GM19238 (cell line): ENCODE data around the gene CPT1A.

Experiments
- DNase-seq: peaks from one replicate; pipeline ENCODE4 v3.0.0; 2011; ENCODE audit warnings: low spot score; ENCODE audit not compliant: insufficient read length

The CPT1A gene

DNA sequence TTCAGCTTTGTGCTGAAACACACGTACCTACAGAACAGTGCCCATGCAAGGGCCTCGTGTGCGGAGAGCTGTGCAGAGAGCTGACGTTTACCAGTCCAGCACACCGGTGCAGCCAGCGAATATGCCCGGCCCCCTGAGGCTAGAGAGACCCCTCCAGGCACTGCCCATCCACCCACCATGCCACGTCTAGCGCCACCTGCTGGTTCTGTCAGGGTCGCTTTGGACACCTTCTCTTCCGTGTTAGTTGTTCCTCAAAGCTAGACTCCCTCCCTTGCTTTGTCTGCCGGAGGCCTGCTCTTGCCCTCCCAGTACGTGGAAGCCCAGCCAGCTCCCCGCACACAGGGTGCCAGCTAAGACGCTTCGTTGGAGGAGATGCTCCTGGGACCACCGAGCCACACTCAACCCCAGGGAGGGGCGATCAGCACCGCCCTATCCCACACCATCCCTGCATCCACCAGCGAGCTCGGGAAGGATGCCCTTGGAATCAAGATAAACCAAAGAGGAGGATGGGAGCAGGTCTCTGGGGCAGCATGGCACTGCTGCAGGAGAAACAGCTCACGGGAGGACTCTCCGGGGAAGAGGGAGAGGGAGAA, 43.4 kb downstream of the CPT1A start:
- DNase-seq, result no peak

- DNase-seq, result no peak
Measured at GRCh38 chr11:68796801-68797200, 44.9 kb downstream of the CPT1A start.

DNA sequence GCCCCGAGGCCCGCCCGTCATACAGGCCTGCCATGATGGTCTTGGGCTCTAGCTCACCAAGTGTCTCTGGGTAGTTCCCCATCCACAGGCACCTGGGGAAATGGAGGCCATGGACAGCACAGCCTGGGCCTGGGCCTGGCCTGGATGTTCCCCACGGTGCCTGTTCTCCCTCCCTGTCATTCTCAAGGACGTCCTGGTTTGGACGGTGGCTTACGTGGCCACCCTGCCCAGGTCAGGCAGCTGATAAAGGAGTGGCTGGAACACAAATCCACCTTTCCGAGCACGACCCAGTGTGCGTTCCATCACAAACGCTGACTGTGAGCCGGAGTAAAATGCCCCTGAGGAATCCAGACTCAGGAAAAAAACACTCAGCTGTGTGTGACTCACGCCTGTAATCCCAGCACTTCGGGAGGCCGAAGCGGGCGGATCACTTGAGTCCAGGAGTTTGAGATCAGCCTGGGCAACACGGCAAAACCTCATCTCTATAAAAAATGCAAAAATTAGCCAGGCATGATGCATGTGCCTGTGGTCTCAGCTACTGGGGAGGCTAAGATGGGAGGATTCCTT, 49.2 kb downstream of the CPT1A start:
- no peak for DNase-seq

- DNase-seq, result no peak
Measured at GRCh38 chr11:68784653-68785052, 57.1 kb downstream of the CPT1A start.

DNA sequence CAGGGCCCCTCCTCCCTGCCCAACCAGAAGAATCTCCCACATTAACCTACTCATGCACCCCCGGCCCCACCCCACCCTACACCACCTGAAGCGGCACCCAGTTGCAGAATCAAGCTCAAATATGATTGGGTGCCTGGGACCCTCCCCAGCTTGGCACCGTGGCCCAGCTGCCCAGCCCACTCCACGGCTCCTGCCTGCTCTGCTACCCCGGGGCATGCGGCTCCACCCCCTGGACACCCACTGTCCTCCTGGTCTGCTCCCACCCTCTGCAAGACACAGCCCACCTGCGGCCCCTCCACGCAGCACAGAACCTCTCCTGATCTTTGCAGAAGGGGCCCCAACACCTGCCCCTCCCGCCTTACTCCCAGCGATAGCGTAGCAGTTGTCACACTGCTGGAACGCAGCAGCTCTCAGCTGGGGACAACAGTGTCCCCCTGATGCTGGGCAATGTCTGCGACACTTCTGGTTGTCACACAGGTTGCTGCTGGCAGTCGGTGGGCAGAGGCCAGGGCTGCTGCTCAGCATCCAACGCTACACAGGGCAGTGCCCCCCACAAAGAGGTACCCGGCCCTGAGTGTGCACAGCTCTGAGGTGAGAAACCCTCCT, 58.4 kb downstream of the CPT1A start:
- no peak for DNase-seq

DNA sequence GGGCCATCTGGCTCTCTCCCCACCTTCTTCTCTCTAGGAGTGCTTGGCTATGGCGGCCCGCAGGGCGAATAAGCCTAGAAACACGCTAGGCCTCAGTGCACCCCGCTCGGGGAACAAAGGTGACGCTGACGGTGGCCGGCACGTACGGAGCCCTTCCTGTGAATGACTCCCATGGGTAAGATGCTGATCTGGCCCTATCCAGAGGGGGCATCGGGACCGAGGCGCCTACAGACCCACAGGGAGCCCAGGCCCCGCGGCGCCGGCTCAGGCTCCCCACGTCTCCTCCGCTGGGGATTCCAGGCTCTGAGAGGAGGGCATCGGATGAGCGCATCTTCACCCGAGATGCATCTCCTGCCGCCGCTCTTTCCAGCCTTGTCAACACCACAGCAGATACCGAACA, 59.0 kb downstream of the CPT1A start:
- no peak for DNase-seq

DNA sequence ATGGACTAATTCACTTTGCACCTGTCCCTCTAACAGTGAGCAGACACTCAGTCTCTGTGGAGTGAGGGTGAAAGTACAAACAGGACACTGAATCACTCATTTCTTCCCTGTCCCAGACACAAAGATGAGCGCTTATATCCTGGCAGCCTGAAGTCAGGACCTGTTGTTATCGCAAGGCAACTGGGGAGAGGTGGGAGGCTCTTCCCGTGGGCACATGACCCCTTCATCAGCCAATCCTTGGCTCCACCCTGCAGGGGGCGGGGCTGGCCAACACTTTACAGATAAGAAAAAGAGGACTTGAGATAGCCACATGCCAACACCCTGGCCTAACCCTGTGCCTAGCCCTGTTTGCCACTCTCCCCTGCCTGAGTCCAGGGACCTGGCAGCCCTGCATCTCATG, 60.9 kb downstream of the CPT1A start:
- no peak for DNase-seq

DNA sequence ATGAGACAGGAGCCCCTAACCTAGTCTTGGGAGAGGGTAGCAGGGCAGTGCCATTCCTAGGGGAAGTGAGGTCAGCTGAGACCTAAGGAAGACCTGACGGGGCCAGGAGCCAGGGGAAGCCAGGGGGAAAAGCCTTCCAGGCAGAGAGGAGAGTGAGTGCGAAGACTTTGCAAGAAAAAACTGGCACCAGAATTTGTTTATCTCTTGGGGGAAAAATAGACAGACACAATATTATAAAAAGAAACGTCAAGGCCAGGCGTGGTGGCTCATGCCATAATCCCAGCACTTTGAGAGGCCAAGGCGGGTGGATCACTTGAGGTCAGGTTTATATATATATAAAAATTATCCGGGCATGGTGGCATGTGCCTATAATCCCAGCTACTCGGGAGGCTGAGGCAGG, 63.5 kb downstream of the CPT1A start:
- no peak for DNase-seq

DNA sequence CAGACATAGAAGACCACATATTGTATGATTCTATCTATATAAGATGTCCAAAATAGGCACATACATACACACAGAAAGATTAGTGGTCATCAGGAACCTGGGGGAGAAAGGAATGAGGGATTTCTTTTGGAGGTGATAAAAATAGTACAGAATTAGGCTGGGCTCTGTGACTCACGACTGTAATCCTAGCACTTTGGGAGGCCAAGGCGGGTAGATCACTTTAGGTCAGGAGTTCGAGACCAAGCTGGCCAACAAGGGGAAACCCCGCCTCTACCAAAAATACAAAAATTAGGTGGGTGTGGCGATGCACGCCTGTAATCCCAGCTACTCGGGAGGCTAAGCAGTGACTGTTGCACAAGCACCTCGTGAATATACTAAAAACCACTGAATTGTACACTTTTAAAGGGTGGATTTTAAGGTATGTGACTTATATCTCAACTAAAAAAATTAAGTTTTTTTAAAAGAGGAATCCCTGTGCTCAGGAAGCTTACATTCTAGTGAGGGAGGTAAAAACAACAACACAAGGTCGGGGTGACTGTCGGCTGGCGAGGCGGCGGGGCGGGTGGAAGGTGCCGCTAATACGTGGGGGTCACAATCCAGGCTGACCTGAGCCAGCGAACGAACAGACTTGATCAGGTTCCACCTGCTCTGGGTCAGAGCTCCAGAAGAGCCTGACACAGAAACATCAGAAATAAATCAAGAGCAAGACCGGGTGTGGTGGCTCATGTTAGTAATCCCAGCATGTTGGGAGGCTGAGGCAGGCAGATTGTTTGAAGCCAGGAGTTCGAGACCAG, 65.1 kb downstream of the CPT1A start:
- DNase-seq, result no peak

DNA sequence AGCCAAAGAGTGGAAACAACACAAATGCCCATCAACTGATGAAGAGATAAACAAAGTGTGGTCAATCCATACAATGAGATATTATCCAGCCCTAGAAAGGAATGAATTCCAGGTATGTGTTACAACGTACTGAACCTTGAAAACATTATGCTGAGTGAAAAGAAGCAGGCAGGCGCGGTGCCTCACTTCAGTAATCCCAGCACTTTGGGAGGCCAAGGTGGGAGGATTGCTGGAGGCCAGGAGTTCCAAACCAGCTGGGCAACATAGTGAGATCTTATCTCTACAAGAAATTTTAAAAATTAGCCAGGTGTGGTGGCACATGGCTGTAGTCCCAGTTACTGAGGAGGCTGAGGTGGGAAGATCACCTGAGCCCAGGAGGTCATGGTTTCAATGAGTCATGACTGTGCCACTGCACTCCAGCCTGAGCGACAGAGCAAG, 65.7 kb downstream of the CPT1A start:
- DNase-seq, result no peak

DNA sequence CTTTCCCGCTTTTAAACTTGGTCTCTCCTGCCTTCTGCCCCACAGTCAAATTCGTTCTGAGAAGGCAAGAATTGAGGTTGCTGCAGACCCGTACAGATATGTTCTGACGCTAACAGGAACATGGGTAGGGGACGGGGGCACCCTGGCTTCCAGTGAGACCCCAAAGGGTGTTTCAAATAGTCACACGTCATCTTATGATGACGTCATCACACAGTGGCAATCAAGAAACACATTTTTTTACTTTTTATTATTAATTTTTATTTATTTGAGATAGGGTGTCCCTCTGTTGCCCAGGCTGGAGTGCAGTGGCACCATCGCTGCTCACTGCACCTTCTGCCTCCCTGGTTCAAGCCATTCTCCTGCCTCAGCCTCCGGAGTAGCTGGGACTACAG, 67.5 kb downstream of the CPT1A start:
- no peak for DNase-seq

GRCh38 chr11:68773521-68774193, 68.1 kb downstream of the CPT1A start:
- DNase-seq, result no peak

- DNase-seq, result no peak
Measured at GRCh38 chr11:68772936-68773335, 68.8 kb downstream of the CPT1A start.

DNA sequence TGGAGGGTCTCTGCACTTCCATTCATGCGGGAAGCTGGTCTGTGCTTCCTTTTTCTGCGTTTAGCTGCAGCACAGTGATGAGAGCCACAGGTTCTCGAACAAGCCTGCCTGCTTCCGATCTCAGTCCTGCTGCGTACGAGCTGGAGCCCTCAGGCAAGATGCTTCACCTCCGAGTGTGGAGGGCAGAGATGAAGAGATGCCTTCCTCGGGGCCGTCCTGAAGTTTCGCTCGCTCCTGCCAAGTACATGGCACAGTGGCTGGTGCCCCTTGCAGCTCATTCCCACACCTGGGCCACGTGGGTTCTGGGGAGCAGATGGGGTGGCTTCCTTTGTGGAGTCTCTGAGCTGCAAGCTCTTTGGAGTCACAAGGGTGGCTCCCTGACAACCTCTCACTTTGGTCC, 70.9 kb downstream of the CPT1A start:
- no peak for DNase-seq

- no peak for DNase-seq
Measured at GRCh38 chr11:68767672-68768071, 74.0 kb downstream of the CPT1A start.

DNA sequence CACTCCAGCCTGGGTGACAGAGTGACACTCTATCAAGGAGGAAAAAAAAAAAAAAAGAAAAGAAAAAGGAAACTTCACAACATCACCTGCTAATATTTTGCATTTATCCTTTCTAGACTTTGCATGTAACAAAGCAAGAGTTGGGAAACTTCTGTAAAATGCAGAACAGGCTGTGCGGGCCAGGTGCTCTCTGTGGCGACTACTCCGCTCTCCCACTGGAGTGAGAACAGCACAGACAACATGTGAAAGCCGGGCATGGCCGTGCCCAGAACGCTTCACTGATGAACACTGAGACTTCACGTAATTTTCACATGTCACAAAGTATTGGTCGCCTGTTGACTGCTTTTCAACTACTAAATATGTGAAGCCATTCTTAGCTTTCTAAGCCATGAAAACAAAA, 74.9 kb downstream of the CPT1A start:
- no peak for DNase-seq

GRCh38 chr11:68764746-68765145, 77.0 kb downstream of the CPT1A start:
- no peak for DNase-seq

DNA sequence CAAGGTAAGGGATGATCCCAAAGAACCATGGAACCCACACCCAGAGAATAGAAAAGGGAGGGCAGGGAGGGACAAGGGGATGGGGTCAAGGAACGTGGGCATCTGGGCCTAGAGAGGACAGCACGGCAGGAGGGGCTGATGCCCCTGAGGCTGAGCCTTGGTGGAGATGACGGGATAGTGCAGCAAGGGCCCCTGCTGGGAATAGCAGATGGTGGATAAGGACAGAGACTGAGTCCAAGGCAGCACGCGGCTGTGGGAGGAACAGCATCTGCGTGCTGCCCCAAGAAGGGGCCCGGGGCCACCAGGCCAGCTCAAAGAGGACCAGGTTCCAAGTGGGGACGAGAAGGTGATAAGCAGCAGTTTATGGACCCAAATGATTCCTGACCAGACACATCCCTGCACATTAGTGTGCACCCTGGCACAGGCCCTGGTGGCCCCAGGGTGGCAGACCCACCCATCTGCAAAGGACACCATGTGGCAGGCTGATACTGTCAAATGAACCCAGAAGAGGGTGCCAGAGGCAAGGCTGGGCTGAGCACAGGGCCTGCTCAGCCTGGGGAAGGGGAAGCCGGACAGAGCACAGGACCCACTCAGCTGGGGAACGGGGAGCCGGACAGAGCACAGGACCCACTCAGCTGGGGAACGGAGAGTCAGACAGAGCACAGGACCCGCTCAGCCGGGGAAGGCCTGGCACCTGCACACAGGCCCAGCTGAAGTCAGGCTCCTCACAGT, 77.6 kb downstream of the CPT1A start:
- no peak for DNase-seq

- no peak for DNase-seq
Measured at GRCh38 chr11:68763181-68763721, 78.5 kb downstream of the CPT1A start.

DNA sequence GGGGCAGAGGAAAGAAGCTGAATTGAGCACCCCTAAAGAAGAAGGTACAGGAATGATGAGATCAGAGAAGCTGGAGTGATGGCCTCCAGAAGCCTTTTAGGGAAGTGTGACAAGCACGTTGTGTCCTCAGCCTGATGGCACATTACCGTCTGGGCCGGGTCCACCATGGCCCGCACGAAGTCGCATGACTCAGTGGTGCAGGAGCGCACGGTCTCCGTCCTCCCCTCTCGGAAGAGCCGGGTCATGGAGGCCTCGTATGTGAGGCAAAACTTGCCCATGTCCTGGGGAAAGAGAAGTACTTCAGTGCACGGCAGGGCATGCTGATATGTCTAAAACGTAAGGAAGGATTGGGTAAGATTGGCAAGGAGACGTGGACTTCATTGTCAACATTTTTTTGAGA, 79.2 kb downstream of the CPT1A start:
- no peak for DNase-seq

GRCh38 chr11:68761801-68762200, 79.9 kb downstream of the CPT1A start:
- no peak for DNase-seq
